Activated naive CD8-positive, alpha-beta T cell treated with anti-CD3 and anti-CD28 coated beads, Interleukin-2, amount 10 ng/mL, durations not matched to agents 7 days and 5 days (primary cell): Measurements from ENCODE around the gene LRRC8E. TPM values are rescaled to one million over a fixed set of nuclear protein-coding genes. Genes with fewer than 3 reads are reported as not detected.
A peak's percentile ranks its signal among the peaks of the same experiment; 100 is the strongest.

ENCODE experiments used
- ATAC-seq: fragments of 150-1000 bp; cut with Tn5 transposase; one replicate; pipeline ENCODE4 v1.10.0; 2021; ENCODE audit warnings: low read depth, moderate library complexity
- POLR2A ChIA-PET: fragments of 350-600 bp; sonication (Branson Sonifier 250); formaldehyde crosslinking; loops from one replicate; lab custom pipeline; 2021; ENCODE audit warnings: antibody characterized with exemption; lab: Charles Lee
- DNase-seq: peaks from one replicate; pipeline ENCODE4 v3.0.0; 2021
- H3K27ac Mint-ChIP-seq: one replicate; pipeline ENCODE4 v1.8.0; 2022; ENCODE audit warnings: mild to moderate bottlenecking, mixed read lengths
- H3K27me3 Mint-ChIP-seq: one replicate; pipeline ENCODE4 v1.8.0; 2022; ENCODE audit warnings: mild to moderate bottlenecking, moderate library complexity, mixed read lengths
- H3K36me3 Mint-ChIP-seq: one replicate; pipeline ENCODE4 v1.8.0; 2021; ENCODE audit warnings: mild to moderate bottlenecking, mixed read lengths
- H3K4me1 Mint-ChIP-seq: one replicate; pipeline ENCODE4 v1.8.0; 2021; ENCODE audit warnings: mixed read lengths
- H3K4me3 Mint-ChIP-seq: one replicate; pipeline ENCODE4 v1.8.0; 2022; ENCODE audit warnings: mild to moderate bottlenecking, moderate library complexity, mixed read lengths
- H3K9me3 Mint-ChIP-seq: one replicate; pipeline ENCODE4 v1.8.0; 2021; ENCODE audit warnings: mixed read lengths
- total RNA-seq, 2 experiments: library from RNA; stranded (reverse); gene quantifications; one replicate each; pipeline ENCODE4 v1.2.3, GENCODE V29; 2021

Gene LRRC8E
- total RNA-seq, 2 experiments from 2014 or later: not detected

GRCh38 chr19:7894612-7895309, 6.5 kb downstream of the LRRC8E start:
- ATAC-seq: no peak
- Mint-ChIP-seq H3K36me3 (no peaks in the 10 kb centered on the region), H3K27me3 (peaks cover 4% of the 10 kb centered on the region), H3K27ac (no peak overlapping the region), H3K4me3 (no peak overlapping the region), H3K4me1 (peaks cover 7% of the 10 kb centered on the region), H3K9me3 (no peaks in the 10 kb centered on the region)
- POLR2A ChIA-PET: no interaction called here
- no peak for DNase-seq

DNA sequence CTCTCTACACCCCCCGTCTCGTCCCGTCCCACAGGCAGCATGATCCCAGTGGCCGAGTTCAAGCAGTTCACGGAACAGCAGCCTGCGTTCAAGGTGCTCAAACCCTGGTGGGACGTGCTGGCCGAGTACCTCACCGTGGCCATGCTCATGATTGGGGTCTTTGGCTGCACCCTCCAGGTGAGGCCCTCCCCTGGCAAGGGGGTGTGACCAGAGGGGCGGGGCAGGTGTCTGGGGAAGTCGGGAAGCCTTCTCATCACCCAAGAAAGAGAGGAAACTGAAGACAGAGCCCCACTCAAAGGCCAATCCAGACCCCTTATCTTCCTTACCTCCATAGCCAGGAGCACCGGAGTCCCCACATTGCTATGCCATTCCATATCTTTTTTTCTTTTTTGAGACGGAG, 7.3 kb downstream of the LRRC8E start:
- POLR2A ChIA-PET: no interaction called here
- Mint-ChIP-seq H3K27ac (no peak overlapping the region), H3K9me3 (no peaks in the 10 kb centered on the region), H3K4me1 (peaks cover 7% of the 10 kb centered on the region), H3K36me3 (no peaks in the 10 kb centered on the region), H3K4me3 (no peak overlapping the region), H3K27me3 (peaks cover 4% of the 10 kb centered on the region)
- DNase-seq (no peak), ATAC-seq (no peak)

GRCh38 chr19:7897292-7897691, 9.0 kb downstream of the LRRC8E start:
- POLR2A ChIA-PET: interaction anchor here (0.6 kb wide), 1 partner anchor 422 kb away, joined by 3 read pairs; no protein-coding TSS in a partner anchor
- Mint-ChIP-seq H3K4me3 (no peak overlapping the region), H3K36me3 (no peaks in the 10 kb centered on the region), H3K27ac (no peak overlapping the region), H3K9me3 (no peaks in the 10 kb centered on the region), H3K4me1 (peaks cover 7% of the 10 kb centered on the region), H3K27me3 (no peaks in the 10 kb centered on the region)
- no peak for ATAC-seq
- no peak for DNase-seq

DNA sequence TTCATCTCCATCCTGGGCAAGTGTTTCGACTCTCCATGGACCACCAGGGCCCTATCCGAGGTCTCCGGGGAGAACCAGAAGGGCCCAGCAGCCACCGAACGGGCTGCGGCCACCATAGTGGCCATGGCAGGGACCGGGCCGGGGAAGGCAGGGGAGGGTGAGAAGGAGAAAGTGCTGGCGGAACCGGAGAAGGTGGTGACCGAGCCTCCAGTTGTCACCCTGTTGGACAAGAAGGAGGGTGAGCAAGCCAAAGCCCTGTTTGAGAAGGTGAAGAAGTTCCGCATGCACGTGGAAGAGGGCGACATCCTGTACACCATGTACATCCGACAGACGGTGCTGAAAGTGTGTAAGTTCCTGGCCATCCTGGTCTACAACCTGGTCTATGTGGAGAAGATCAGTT, 10.7 kb downstream of the LRRC8E start:
- H3K9me3 Mint-ChIP-seq: no peaks in the 10 kb centered on the region
- H3K27me3 Mint-ChIP-seq: no peaks in the 10 kb centered on the region
- H3K36me3 Mint-ChIP-seq: no peaks in the 10 kb centered on the region
- POLR2A ChIA-PET: interaction anchor here (1.3 kb wide), 1 partner anchor 21 kb away, joined by 3 read pairs; the partner anchor contains the start of gene SNAPC2
- H3K27ac Mint-ChIP-seq: no peak overlapping the region
- ATAC-seq: no peak
- no peak for DNase-seq
- no peak overlapping the region for H3K4me3 Mint-ChIP-seq
- peaks cover 7% of the 10 kb centered on the region for H3K4me1 Mint-ChIP-seq

DNA sequence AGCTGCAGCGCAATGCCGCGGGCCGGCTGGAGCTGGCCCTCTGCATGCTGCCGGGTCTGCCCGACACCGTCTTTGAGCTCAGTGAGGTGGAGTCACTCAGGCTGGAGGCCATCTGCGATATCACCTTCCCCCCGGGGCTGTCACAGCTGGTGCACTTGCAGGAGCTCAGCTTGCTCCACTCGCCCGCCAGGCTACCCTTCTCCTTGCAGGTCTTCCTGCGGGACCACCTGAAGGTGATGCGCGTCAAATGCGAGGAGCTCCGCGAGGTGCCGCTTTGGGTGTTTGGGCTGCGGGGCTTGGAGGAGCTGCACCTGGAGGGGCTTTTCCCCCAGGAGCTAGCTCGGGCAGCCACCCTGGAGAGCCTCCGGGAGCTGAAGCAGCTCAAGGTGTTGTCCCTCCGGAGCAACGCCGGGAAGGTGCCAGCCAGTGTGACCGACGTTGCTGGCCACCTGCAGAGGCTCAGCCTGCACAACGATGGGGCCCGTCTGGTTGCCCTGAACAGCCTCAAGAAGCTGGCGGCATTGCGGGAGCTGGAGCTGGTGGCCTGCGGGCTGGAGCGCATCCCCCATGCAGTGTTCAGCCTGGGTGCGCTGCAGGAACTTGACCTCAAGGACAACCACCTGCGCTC, 11.6 kb downstream of the LRRC8E start:
- Mint-ChIP-seq H3K27ac (no peak overlapping the region), H3K9me3 (no peaks in the 10 kb centered on the region), H3K4me3 (no peak overlapping the region), H3K36me3 (no peaks in the 10 kb centered on the region), H3K27me3 (no peaks in the 10 kb centered on the region), H3K4me1 (peaks cover 9% of the 10 kb centered on the region)
- POLR2A ChIA-PET: interaction anchor here (1.3 kb wide), 1 partner anchor 21 kb away, joined by 3 read pairs; the partner anchor contains the start of gene SNAPC2
- no peak for ATAC-seq
- no peak for DNase-seq

- Mint-ChIP-seq H3K27ac (no peak overlapping the region), H3K4me1 (peaks cover 13% of the 10 kb centered on the region), H3K36me3 (no peaks in the 10 kb centered on the region), H3K9me3 (no peaks in the 10 kb centered on the region), H3K4me3 (no peak overlapping the region), H3K27me3 (no peaks in the 10 kb centered on the region)
- no peak for ATAC-seq
- no peak for DNase-seq
- POLR2A ChIA-PET: no interaction called here
Measured at GRCh38 chr19:7900401-7900870, 12.1 kb downstream of the LRRC8E start.

DNA sequence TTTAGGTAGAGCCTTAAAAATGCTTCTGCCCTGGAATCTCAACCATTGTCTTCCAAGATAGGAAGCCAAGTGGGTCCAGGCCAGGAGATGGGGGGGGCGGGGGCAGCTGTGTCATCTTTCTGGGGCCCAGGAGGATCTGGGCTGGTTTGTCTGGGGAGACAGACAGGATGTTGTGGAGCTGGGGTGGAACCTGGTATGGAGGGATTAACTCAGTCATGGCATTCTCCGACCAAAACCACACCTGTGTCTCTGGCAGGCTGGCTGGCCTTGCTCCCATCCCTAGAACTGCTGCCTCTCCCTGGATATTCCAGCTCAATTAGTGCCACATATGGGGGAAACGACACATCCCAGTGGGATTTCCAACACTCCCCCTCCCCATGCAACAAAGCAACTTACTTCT, 12.6 kb downstream of the LRRC8E start:
- DNase-seq (no peak), ATAC-seq (no peak)
- Mint-ChIP-seq H3K27me3 (no peaks in the 10 kb centered on the region), H3K36me3 (peaks cover 2% of the 10 kb centered on the region), H3K4me1 (peaks cover 15% of the 10 kb centered on the region), H3K27ac (no peak overlapping the region), H3K4me3 (no peak overlapping the region), H3K9me3 (no peaks in the 10 kb centered on the region)
- POLR2A ChIA-PET: no interaction called here

GRCh38 chr19:7901337-7901736, 13.0 kb downstream of the LRRC8E start:
- ATAC-seq: no peak
- H3K36me3 Mint-ChIP-seq: peaks cover 2% of the 10 kb centered on the region
- POLR2A ChIA-PET: interaction anchor here (0.7 kb wide), 1 partner anchor 19 kb away, joined by 3 read pairs; no protein-coding TSS in a partner anchor
- no peaks in the 10 kb centered on the region for H3K27me3 Mint-ChIP-seq
- no peak overlapping the region for H3K27ac Mint-ChIP-seq
- H3K4me3 Mint-ChIP-seq: no peak overlapping the region
- H3K4me1 Mint-ChIP-seq: peaks cover 15% of the 10 kb centered on the region
- no peaks in the 10 kb centered on the region for H3K9me3 Mint-ChIP-seq
- no peak for DNase-seq

DNA sequence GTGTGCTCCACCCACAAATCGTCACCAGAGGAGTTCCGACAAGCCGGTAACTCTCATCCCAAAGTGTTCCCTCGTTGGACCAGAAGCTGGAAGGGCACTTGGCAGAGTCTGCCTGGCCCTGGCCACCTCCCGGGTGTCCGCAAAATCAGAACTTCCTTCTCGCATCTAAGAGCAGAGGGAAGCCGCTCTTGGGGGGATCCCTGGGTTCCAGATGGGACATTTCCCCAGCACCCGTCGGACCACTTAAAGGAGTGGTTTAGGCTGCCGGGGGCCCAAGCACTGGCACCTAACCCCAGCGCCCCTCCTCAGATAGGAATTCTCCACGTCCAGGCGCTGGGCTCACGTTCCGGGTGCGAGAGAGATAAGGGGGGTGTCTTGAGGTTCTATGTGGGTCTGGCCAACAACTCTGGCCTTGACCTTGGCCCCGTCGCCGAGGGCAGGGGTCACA, 14.5 kb downstream of the LRRC8E start:
- Mint-ChIP-seq H3K4me1 (peaks cover 15% of the 10 kb centered on the region), H3K27me3 (no peaks in the 10 kb centered on the region), H3K36me3 (peaks cover 2% of the 10 kb centered on the region), H3K27ac (peak overlapping the region; percentile 92), H3K4me3 (peak overlapping the region; percentile 90), H3K9me3 (no peaks in the 10 kb centered on the region)
- no peak for DNase-seq
- ATAC-seq: no peak
- POLR2A ChIA-PET: interaction anchor here (0.8 to 1.6 kb wide), 11 partner anchors 10 to 364 kb away, joined by 3 to 22 read pairs (median 4); partner anchors contain the start of genes SNAPC2 and TIMM44

DNA sequence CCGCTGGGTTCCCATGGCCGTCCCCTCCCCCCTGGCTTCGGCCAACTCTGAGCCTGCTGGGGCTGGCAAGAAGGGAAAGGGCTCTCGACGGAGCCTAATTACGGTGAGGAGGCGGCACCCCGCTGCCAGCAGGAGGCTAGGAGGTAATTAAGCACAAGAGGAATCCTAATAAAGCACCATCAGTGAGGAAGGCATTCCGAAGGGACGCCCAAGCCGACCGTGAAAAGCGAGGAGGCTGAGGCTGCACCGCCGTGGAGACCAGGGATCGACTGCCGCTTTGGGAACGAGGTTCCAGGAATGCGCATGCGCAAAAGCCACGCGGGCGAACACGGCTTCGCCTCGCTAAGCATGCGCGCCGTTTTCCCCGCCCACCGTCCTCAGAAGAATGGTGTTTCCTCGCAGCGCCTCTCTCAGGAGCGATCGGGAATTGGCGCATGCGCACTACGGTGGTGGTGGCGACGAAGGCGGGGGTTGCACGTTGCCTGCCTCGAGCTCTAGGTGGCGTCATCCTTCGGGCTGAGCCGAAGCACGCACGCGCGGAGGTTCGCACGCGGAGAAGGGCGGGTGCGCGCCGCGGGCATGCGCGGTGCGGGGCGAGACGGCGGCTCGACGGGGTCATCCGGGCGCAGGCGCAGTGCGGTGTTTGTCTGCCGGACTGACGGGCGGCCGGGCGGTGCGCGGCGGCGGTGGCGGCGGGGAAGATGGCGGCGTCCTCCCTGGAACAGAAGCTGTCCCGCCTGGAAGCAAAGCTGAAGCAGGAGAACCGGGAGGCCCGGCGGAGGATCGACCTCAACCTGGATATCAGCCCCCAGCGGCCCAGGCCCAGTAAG, 15.1 kb downstream of the LRRC8E start, which contains the start of gene MAP2K7:
Gene MAP2K7, plus strand, starts transcription at position 634 of the 830 bp plus-strand sequence. Its CDS starts 68 bp downstream, at position 702.
- peak; percentile 86 for ATAC-seq
- Mint-ChIP-seq H3K27me3 (no peaks in the 10 kb centered on the region), H3K27ac (peak within 1 kb of the TSS; percentile 92), H3K9me3 (no peaks in the 10 kb centered on the region), H3K4me3 (peak within 1 kb of the TSS; percentile 90), H3K36me3 (peaks cover 2% of the 10 kb centered on the region), H3K4me1 (peaks cover 15% of the 10 kb centered on the region)
- DNase-seq: peak; percentile 100
- POLR2A ChIA-PET: interaction anchor here (0.8 to 1.6 kb wide), 13 partner anchors 9 to 364 kb away, joined by 3 to 22 read pairs (median 4); partner anchors contain the start of genes SNAPC2 and TIMM44

DNA sequence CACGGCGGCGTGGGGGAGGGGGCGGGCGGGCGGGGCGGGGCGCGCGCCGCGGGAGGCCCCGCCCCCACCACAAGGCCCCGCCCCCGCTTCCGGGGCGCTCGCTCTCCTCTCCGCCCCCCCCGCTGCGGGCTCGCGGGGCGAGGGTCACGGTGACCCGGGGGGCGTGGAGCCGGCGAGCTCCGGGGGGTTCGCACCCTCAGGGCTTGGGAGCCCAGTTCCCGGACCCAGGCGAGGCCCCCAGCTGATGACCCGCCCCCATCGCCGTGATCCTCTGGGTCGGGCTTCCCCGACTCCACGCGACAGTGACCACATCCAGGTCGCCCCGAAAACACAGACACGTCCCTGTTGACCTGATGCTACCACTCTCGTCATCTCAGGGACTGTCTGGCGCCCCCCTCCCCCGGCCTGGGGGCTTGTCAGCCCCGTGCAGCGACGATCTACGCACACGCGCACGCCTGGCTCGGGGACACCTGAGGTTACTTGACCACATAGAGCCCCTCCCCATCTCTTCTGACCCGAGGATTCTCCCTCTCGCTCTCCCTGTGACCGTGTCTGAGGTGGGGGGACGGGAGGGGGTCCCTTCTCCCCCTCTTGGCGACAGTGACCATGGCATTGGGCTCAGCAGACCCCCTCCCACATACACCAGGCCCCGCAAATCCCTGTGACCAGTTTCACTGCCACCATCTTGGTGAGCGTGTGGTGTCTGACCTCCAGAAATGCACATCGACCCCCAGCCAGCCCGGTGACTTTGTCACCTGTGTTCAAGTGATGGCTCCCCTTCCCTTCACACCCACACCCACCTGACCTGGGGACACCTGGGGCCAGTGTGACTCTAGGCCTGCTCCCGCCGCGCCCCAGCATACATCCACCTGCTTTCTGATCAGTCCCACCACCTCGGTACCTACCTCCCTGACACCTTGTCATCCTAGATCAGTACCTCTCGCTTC, 16.0 kb downstream of the LRRC8E start:
- ATAC-seq: peak; percentile 40
- peak overlapping the region; percentile 87 for H3K4me3 Mint-ChIP-seq

GRCh38 chr19:7905268-7905667, 17.0 kb downstream of the LRRC8E start:
- Mint-ChIP-seq H3K4me1 (peaks cover 15% of the 10 kb centered on the region), H3K36me3 (peaks cover 2% of the 10 kb centered on the region), H3K27ac (peak overlapping the region; percentile 92), H3K9me3 (no peaks in the 10 kb centered on the region), H3K4me3 (peak overlapping the region; percentile 87), H3K27me3 (no peaks in the 10 kb centered on the region)
- POLR2A ChIA-PET: no interaction called here
- no peak for DNase-seq
- ATAC-seq: no peak

More for the DNA sequence above, 16.0 kb downstream of the LRRC8E start:
- DNase-seq: no peak
- POLR2A ChIA-PET: interaction anchor here (0.9 to 1.6 kb wide), 11 partner anchors 8 to 363 kb away, joined by 3 to 22 read pairs (median 3); partner anchors contain the start of gene SNAPC2
- Mint-ChIP-seq H3K27me3 (no peaks in the 10 kb centered on the region), H3K36me3 (peaks cover 2% of the 10 kb centered on the region), H3K27ac (peak overlapping the region; percentile 92), H3K9me3 (no peaks in the 10 kb centered on the region), H3K4me1 (peaks cover 15% of the 10 kb centered on the region)
